ENCODE data around the gene WDR3.

GRCh38 chr1:117905019-117905418 lies 24.5 kb upstream of the WDR3 start:
- TF ChIP-seq EZH2 (IDR thresholded peaks at IDR 0.05; ENCODE audit: borderline replicate concordance, insufficient read depth, low read length, poor library complexity, severe bottlenecking) (no peak), EP300 (conservative IDR thresholded peaks at IDR 0.05; ENCODE audit: poor library complexity, severe bottlenecking) (no peak), CTCF (IDR thresholded peaks at IDR 0.05; ENCODE audit: poor library complexity, severe bottlenecking) (no peak), RAD21 (conservative IDR thresholded peaks at IDR 0.05) (no peak), POLR2AphosphoS5 (IDR thresholded peaks at IDR 0.05) (no peak), TAF1 (IDR thresholded peaks at IDR 0.05; ENCODE audit: low read depth) (no peak), SMC3 (conservative IDR thresholded peaks at IDR 0.05; ENCODE audit: poor library complexity) (no peak), REST (IDR thresholded peaks at IDR 0.05; ENCODE audit: borderline replicate concordance) (no peak), MXI1 (conservative IDR thresholded peaks at IDR 0.05; ENCODE audit: poor library complexity, severe bottlenecking) (no peak)

Measured in neural cell (in vitro differentiated cells).